ENCODE data around the gene ADGRV1.

DNA sequence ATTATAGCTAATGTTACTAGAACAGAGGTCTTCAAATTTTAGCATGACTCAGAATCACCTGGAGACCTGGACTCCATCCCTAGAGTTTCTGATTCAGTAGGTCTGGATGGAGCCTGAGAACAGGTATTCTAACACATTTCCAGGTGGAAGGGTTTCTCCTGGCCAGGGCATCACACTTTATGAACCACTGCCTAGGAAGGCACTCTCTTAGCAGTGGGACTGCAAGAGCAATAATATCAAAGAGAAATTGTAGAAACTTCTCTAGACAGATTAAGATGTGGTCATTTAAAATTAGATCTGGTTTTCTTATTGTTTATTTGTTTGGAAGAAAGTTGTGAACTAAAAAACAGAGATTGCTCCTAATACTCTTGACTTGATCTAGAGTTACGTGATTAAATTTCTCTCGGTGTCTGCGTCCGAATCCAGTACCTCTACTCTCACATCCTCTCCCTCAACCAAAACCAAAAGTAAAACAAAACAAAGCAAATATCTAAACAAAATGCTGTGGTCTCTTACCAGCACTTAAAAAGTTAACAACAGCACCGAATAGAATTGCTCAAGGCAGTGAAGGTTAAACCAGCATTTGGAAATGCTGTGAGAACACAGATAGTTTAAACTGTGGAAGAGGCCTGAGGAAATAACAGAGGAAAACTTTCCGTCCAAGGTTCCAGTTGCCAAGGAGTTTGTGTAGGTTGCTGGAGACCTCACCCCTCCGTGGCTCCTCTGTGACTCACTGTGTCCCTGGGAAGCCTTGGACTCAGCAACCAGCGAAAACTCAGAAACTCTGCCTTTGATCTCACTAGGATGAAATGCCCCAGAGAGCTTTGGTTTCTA is 631.1 kb downstream of the ADGRV1 start:
- TF ChIP-seq, protein P1, sequence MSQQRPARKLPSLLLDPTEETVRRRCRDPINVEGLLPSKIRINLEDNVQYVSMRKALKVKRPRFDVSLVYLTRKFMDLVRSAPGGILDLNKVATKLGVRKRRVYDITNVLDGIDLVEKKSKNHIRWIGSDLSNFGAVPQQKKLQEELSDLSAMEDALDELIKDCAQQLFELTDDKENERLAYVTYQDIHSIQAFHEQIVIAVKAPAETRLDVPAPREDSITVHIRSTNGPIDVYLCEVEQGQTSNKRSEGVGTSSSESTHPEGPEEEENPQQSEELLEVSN (IDR thresholded peaks at IDR 0.05; ENCODE audit: borderline replicate concordance, low read depth) = no peak
- TF ChIP-seq MYC (IDR thresholded peaks at IDR 0.05; ENCODE audit: borderline replicate concordance, low read length) (no peak), RFX5 (IDR thresholded peaks at IDR 0.05) (no peak), POLR2A (IDR thresholded peaks at IDR 0.05; ENCODE audit: low read length) (no peak), ZFP36 (IDR thresholded peaks at IDR 0.05; ENCODE audit: borderline replicate concordance, partially characterized antibody) (no peak), RNF2 (IDR thresholded peaks at IDR 0.05; ENCODE audit: borderline replicate concordance, low read depth) (no peak), MAFK (IDR thresholded peaks at IDR 0.05; ENCODE audit: partially characterized antibody) (no peak), RCOR1 (IDR thresholded peaks at IDR 0.05; ENCODE audit: low read depth, low read length) (no peak), RAD21 (conservative IDR thresholded peaks at IDR 0.05 in 1 of 2, IDR thresholded peaks at IDR 0.05 in 1 of 2) (no peak)
- TF ChIP-seq, protein P2, sequence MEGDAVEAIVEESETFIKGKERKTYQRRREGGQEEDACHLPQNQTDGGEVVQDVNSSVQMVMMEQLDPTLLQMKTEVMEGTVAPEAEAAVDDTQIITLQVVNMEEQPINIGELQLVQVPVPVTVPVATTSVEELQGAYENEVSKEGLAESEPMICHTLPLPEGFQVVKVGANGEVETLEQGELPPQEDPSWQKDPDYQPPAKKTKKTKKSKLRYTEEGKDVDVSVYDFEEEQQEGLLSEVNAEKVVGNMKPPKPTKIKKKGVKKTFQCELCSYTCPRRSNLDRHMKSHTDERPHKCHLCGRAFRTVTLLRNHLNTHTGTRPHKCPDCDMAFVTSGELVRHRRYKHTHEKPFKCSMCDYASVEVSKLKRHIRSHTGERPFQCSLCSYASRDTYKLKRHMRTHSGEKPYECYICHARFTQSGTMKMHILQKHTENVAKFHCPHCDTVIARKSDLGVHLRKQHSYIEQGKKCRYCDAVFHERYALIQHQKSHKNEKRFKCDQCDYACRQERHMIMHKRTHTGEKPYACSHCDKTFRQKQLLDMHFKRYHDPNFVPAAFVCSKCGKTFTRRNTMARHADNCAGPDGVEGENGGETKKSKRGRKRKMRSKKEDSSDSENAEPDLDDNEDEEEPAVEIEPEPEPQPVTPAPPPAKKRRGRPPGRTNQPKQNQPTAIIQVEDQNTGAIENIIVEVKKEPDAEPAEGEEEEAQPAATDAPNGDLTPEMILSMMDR (IDR thresholded peaks at IDR 0.05) = no peak
- TF ChIP-seq, protein P3, sequence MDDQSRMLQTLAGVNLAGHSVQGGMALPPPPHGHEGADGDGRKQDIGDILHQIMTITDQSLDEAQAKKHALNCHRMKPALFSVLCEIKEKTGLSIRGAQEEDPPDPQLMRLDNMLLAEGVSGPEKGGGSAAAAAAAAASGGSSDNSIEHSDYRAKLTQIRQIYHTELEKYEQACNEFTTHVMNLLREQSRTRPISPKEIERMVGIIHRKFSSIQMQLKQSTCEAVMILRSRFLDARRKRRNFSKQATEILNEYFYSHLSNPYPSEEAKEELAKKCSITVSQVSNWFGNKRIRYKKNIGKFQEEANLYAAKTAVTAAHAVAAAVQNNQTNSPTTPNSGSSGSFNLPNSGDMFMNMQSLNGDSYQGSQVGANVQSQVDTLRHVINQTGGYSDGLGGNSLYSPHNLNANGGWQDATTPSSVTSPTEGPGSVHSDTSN (IDR thresholded peaks at IDR 0.05) = no peak
